GM18907 (cell line): Measurements from ENCODE around the gene SYN1.
"Not testable (repeated sequence)": the region's sequence is repeated elsewhere in the genome, so short reads cannot be mapped to it uniquely, and the experiment has no call there.

Source experiments
- ATAC-seq: cut with Tn5 transposase; IDR thresholded peaks from one replicate; pipeline ENCODE4 v1.9.1; 2021; ENCODE audit warnings: mild to moderate bottlenecking, moderate library complexity; ENCODE audit not compliant: unreplicated experiment

Gene SYN1

DNA sequence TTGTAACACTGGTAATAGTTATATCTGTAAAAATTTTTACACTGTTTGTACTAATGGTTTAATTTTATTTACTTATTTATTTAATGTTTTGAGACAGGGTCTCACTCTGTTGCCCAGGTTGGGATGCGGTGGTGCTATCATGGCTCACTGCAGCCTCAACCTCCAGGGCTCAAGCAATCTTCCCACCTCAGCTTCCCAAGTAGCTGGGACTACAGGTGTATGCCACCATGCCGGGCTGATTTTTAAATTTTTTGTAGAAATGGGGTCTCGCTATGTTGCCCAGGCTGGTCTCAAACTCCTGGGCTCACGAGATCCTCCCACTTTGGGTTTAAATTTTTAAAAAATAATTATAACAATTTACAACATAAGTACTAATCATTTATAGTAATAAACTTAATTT, 16.5 kb downstream of the SYN1 start:
- ATAC-seq: not testable (repeated sequence)

- ATAC-seq: no peak
Measured at GRCh38 chrX:47597222-47597621, 22.4 kb downstream of the SYN1 start.

DNA sequence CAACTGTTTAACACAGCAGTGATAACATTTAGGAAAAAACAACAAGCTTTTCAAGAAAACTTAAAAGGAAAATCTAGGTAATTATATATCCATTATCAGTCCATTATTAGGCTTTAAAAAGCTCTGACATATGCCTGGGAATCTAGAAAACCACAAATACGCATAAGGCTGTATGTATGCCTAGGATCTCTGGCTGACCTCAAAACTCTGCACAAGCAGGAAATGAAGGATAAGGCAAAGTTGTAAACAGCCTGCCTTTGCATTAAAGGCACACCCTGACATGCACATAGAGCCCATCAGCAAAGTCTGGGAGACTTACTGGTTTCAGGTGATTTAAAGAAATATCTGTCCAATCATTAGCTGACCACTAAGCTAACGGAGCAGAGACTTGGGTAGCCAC, 23.4 kb downstream of the SYN1 start:
- ATAC-seq: no peak

GRCh38 chrX:47595716-47596251, 23.9 kb downstream of the SYN1 start:
- ATAC-seq: no peak

DNA sequence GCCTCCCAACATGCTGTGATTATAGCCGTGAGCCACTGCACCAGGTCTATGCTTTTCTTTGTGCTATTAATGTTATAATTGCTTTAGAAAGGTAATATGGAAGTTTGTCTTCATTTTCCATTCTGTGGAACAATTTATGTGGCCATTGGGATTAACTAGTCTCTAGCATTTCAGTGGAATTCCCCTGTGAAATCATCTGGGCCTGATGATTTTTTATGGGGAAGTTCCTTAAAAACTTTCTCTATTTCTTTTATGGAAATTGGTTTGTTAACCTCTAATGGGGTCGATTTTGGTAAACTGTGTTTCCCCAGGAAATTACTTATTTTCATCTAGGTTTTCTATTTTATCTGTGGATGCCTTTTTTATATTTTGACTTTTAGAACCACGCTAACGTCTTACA, 26.1 kb downstream of the SYN1 start:
- ATAC-seq: no peak

- ATAC-seq: no peak
Measured at GRCh38 chrX:47590984-47591383, 28.7 kb downstream of the SYN1 start.

DNA sequence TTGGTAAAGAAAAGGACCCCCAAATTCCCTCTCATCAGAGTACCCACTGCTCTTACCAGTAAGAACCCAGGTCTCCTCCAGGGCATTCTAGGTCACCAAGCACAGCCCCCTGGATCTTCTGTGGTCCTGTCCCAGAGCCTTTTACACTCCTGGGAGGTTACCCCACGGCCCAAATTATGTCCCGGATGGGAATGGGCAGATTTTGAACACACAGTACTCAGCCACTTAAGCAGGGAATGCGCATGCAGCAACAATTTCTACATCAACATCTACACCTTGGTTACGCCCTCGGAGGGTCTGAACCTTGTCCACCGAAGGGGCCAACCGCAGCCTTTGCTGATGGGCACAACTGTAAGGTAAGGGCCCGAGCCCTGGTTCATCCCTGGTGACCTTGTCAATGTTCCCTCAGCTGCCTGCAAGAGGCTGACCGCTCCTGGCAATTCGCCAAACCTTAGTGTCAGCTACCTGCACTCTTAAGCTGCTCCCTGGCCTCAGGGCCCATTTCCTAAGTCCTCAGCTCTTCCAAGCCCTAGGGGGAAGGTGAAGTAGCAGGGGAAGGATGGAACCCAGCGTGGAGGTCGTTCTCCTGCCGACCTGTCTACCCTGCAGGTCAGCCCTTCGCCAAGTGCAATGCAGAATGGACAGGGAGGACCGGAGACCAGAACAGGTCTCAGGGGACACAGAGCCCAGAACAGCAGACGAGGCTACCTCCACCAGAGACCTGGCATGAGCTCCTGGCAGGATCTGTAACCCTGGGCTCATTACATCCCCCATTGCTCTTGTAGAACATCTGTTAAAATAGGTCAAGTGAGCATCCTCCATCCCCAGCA, 31.5 kb downstream of the SYN1 start:
- no peak for ATAC-seq

DNA sequence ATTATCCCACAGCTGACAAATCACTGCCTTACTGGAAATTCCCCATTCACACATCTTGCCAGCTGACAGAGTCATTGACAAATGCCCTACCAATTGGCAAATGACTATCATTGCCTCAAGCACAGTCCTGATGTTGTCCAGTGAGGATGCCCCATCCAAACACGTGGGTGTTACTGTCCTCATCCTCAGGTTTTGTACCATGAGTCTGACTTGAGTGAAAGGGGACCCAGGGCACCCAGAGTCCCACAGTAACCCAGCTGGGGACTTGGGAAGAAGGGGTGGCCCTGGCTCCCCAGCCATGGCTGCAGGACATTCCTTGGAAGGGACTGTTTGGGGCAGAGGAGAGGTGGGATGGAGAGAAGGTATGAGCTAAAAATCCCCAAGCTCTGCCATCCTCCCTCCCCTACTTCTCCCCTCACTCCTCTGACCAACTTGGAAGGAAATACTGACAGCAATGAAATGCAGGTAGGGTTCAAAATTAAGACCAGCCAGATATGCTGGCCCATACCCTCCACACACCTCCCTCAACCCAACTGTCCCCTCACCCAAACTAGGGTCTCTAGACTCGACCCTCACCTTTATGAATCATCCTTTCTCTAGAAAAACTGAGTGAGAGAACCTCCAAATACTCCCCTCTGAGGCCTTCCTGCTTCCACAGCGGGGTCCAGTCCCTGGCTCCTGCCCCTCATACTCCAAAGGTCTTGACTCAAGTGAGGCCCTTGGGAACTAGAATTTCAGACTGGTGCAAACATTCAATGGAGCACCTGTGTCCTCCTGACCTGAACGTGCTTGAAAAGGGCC, 32.4 kb downstream of the SYN1 start:
- no peak for ATAC-seq

DNA sequence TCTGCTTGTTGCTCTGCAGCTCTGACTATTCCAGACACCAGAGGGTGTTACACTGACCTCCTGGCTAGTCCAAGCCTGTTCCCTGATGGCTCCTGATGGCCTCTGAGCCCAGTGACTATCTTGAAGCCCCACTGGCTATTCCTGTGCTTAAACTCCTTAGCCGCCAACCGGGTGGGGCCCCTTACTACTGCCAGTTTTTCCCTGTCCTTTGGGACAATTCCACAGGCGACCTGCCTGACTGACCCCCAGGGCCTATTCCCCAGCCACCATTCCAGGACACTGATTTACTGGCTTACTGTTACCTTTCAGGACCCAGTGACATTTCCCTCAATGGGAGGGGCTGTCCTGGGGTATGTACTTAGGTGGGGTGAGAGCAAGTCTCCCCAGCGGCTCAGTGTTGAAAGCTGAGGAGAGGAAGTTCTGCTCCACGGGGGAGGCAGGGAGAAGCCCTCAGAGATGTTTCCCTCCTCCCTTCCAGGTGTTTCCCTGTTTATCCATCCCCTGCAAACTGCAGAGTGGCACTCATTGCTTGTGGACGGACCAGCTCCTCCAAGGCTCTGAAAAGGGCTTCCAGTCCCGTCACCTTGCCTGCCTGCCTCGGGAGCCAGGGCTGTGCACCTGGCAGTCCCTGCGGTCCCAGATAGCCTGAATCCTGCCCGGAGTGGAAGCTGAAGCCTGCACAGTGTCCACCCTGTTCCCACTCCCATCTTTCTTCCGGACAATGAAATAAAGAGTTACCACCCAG, 33.4 kb downstream of the SYN1 start:
- no peak for ATAC-seq

DNA sequence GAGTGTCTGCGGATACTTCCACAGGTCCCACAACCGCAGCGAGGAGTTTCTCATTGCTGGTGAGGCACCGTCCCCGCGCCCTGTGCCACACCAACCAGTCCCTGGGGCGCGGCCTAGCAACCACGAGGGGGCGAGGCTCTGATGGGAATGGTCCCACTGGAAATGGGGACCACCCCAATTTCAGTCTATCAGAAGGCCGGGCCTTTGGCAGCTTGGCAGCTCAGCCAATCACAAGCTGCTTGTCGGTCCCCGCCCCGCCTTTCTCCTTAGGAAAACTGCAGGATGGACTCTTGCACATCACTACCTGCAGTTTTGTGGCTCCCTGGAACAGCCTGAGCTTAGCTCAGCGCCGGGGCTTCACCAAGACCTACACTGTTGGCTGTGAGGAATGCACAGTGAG, 34.4 kb downstream of the SYN1 start:
- no peak for ATAC-seq

DNA sequence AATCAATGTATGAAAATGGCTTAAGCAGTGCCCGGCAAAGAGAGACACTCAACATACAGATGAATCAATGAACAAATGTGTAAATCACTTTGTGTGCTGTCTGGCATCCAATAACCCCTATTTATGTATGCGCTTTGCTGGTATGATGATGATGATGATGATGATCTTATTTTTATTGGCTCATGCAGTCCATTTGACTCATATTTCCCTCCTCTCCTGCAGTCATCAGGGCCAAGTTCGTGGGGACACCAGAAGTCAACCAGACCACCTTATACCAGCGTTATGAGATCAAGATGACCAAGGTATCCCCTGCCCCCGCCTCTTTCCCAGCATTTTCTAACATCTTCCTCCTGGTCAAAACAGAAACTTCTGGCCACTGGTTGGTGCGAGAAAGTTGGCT, 34.9 kb downstream of the SYN1 start:
- ATAC-seq: no peak

DNA sequence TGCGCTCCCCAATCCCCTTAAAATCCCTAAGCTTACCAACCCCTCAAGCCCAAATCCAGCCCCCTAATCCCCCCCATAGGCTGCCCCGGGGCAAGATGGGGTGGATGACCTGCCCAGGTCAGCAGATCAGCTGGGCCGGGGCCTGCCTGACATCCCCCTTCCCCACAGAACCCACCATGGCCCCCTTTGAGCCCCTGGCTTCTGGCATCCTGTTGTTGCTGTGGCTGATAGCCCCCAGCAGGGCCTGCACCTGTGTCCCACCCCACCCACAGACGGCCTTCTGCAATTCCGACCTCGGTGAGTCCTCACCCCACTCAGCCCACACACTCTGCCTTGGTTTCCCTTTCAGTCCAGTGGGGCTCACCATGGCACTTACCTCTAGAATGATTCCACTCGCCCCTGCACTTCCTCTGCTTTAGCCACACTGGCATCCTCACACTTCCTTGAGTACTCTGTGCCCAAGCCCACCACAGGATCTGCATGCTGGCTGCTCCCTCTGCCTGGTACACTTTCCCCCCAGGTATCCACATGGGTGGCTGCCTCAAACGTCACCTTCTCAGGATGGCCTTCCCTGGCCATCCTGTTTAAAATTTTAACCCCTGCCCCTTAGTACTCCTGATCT, 36.3 kb downstream of the SYN1 start:
- ATAC-seq: no peak

DNA sequence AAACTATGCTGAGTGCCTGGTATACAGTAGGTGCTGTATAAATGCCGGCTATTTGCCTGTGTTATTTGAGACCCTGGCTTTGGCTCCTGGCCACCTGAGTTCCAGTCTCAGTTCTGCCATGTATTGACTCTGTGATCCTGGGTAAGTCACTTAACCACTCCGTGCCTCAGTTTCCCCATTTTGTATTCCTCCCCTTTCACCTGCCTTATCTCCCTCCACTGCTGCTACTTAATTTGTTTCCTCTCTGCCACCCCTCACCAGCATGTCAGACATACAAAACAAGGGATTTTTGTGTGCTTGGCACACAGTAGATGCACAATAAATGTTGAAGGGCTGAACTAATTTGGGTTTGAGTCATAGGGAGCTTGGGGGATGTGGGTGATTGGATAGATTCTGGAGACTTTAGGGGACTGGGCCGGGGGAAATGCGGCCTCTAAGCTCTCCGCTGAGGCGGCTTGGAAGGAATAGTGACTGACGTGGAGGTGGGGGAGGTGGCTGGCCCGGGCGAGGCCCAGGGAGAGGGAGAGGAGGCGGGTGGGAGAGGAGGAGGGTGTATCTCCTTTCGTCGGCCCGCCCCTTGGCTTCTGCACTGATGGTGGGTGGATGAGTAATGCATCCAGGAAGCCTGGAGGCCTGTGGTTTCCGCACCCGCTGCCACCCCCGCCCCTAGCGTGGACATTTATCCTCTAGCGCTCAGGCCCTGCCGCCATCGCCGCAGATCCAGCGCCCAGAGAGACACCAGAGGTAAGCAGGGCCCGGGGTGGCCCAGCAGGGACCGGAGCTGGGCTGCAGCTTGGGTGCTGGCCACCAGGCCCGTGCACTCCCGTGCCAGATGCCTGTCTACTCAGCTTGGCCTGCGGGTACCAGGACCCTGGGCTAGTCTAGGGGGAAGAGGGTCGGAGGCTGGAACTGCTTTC, 37.7 kb downstream of the SYN1 start, which contains the start of gene TIMP1:
Gene TIMP1 (plus strand): TSS at position 706 of the 917 bp plus-strand sequence. CDS start 980 bp downstream, outside the sequence.
- ATAC-seq: peak; percentile 81

DNA sequence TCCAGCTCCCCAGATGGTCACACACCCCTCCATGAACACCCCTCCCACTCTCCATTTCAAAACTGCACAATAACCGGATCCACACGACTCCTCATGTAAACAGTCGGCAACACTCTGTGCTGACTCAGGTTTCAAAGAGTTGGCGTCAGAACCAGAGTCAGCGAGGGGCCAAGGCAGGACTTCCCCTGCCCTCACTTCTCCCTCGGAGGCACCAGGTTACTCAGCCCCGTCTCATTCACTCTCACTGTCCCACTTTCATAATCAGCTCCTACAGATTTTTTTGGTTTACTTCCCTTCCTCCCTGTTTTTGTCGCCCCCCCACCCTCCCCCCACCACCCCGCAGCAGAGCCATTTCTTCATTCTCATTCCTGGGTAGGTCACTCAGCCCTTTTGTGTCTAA, 40.1 kb downstream of the SYN1 start:
- ATAC-seq: no peak

DNA sequence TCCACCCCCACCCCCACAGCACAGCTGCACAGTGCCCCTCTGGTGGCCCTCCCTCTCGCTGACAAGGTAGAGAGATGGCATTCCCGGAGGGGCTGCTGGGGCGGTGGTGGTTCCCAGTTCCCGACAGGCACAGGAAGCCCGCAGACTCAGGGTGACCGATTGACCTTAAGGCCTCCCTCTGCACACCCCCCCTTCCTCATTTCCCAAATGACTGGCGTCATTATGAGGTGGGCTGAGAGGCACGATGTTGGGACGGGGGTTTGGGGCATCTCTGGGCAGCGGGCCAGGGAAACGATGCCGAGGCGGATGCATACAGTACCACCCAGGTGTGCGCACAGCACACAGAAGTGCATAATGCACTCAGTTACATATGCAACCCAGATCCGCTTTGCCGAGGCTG, 41.0 kb downstream of the SYN1 start:
- no peak for ATAC-seq

- no peak for ATAC-seq
Measured at GRCh38 chrX:47577901-47578300, 41.8 kb downstream of the SYN1 start.

DNA sequence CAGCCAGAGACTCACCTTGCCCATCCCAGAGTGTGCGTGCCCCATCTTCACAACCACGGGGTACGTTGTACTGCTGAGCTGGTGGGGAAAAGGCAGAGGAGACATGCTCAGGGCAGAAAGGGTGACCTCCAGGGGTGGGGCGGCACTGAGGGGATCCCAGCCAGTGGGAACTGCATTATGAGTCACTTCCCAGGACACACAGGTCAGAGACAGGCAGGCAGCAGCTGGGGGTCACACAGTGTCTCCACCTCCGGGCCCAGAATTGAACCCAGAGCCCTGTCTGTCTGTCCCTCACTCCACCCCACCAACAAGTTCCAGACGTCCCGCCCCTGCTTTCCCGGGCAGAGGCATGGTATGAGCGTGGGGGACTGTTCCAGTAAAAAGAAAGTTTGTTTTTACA, 42.2 kb downstream of the SYN1 start:
- no peak for ATAC-seq

DNA sequence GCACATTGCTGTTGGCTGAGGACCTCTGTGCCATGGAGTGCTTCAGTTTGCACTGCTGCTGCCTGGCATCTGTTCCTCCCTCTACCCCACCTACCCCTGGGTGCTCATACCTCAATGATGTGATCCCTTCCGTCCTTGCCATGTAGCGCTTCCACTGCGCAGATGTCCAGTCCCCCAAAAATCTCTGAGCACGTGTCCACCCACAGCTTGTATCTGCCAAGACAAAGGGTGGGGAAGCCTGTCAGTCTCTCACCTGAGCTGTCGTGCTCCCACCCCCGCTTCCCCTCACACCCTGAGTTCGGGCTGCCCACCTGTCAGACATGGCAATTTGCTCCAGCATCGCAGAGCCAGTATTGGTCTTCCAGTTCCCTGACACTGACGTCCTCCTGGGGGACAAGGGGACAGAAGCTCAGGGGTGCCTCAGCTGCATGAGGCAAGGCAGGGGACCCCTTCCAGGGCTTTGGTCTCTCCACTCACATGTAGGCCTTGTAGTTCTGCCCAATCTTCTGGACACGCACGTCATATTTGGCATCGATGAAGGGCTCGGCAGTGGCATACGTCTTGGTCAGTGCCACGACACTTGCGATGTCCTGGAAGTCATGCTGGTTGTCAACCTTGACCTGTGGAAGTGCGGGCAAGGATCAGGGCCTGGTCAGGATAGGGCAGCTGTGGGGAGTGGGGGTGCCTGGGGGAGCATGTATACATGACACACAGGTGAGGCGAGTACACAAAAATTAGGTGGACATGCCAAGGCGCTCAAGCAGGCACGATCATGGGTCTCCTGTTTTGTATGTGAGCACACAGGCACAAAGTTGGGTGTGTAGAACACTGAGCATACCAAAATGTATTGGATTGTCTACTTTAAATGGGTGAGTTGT, 43.4 kb downstream of the SYN1 start:
- ATAC-seq: no peak
